Measurements from ENCODE around the gene NEBL.

DNA sequence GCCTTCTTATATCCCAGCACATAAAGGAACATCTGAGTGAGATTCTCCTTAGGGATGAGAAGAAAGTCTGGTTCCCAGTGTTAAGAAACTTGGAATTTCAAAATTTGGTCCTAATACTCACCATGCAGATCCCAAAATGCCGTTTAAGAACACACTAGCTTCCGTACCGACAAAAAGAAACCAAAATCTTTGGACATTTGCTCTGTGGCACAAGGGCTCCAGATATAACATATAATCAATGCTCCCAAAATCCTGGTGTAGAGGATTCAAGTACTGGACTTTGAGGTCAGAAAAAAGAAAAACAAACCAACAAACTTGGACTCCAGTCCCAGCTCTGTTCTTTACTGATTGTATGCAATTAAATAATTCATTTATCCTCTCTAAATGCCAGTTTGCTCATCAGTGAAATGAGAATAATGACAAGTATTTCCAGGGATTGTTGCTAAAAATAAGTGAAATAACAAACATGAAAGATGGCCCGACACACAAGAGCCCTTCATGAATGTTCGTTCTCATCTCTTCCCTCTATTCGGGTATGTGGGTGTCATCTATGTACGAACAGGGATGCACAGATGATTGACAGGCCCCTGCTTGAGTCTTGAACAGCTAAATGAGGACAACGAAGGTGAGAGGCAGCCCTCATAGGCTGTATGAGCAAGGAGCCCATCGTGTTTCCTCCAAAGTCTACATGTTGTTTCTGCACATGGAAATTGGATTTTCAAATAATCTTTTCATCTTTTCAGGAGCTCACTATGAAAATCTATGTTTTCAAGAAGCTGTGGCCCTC lies 48.6 kb upstream of the NEBL start:
- TF ChIP-seq, protein P1, sequence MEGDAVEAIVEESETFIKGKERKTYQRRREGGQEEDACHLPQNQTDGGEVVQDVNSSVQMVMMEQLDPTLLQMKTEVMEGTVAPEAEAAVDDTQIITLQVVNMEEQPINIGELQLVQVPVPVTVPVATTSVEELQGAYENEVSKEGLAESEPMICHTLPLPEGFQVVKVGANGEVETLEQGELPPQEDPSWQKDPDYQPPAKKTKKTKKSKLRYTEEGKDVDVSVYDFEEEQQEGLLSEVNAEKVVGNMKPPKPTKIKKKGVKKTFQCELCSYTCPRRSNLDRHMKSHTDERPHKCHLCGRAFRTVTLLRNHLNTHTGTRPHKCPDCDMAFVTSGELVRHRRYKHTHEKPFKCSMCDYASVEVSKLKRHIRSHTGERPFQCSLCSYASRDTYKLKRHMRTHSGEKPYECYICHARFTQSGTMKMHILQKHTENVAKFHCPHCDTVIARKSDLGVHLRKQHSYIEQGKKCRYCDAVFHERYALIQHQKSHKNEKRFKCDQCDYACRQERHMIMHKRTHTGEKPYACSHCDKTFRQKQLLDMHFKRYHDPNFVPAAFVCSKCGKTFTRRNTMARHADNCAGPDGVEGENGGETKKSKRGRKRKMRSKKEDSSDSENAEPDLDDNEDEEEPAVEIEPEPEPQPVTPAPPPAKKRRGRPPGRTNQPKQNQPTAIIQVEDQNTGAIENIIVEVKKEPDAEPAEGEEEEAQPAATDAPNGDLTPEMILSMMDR (IDR thresholded peaks at IDR 0.05), result no peak
- no peak for TF ChIP-seq POLR2A (IDR thresholded peaks at IDR 0.05)
